SK-N-MC (cell line): ENCODE data around the gene DUSP5.

Experiments used
- EZH2 ChIP-seq: fragments of 200-600 bp; sonication (generic); IDR thresholded peaks from one replicate; pipeline ENCODE4 v1.6.1; 2017; ENCODE audit warnings: antibody characterized with exemption
- POLR2AphosphoS5 ChIP-seq: IDR thresholded peaks from 2 replicates; pipeline ENCODE4 v1.6.1; 2012; ENCODE audit warnings: mild to moderate bottlenecking, low read depth, low read length, borderline replicate concordance

GRCh38 chr10:110501142-110501937 lies 3.6 kb downstream of the DUSP5 start:
- no peak for TF ChIP-seq EZH2
- TF ChIP-seq POLR2AphosphoS5 = no peak
